DMS114 treated with DMSO at 0.1 percent for 48 hours (cell line): ENCODE results near the gene TMEM183A.
A peak's percentile ranks its signal among the peaks of the same experiment; 100 is the strongest.
"Not testable (repeated sequence)": the region's sequence is repeated elsewhere in the genome, so short reads cannot be mapped to it uniquely, and the experiment has no call there.

Experiments used
- DNase-seq: peaks from one replicate; lab custom pipeline; 2025; ENCODE audit not compliant: unreplicated experiment; lab: John Stamatoyannopoulos, UW

Gene TMEM183A, protein sequence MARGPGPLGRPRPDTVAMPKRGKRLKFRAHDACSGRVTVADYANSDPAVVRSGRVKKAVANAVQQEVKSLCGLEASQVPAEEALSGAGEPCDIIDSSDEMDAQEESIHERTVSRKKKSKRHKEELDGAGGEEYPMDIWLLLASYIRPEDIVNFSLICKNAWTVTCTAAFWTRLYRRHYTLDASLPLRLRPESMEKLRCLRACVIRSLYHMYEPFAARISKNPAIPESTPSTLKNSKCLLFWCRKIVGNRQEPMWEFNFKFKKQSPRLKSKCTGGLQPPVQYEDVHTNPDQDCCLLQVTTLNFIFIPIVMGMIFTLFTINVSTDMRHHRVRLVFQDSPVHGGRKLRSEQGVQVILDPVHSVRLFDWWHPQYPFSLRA

DNA sequence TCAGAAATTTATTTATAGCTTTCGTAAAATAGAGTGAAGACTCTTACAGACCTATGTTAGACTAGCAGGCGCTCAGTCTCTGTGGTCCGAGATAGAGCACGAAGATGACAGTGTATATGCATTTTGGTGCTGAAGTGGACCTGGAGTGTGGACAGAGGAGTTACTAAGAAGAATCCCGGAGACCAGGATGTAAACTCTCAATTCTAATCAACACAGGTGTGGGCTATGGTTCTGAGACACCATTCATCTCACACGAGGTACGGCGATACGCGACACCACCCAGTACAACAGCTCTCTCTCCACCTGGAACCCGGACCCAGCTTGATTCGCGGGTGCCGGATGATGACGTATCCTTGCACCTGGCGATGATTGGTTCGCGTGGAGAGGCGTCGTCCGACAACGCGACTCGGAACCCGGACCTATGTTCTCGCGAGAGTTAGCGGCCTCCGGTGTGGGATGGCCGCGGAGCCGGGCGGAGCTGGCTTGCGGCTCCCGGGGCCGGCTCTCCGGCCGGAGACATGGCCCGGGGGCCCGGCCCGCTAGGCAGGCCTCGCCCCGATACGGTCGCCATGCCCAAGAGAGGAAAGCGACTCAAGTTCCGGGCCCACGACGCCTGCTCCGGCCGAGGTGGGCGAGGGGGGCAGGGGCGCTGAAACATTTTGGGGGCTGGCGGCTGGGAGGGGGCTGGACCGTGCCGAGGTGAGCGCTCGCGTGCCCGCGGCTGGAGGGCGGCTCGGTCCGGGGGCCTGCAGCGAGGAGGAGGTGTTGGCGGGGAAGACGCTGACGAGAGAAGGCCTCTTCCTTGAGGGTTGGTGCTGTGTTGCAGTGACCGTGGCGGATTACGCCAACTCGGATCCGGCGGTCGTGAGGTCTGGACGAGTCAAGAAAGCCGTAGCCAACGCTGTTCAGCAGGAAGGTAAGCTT, at the start of gene TMEM183A:
TMEM183A (plus strand) TSS at position 427 of the 924 bp plus-strand sequence; CDS start at position 519, 92 bp downstream.
- DNase-seq: peak; percentile 92

DNA sequence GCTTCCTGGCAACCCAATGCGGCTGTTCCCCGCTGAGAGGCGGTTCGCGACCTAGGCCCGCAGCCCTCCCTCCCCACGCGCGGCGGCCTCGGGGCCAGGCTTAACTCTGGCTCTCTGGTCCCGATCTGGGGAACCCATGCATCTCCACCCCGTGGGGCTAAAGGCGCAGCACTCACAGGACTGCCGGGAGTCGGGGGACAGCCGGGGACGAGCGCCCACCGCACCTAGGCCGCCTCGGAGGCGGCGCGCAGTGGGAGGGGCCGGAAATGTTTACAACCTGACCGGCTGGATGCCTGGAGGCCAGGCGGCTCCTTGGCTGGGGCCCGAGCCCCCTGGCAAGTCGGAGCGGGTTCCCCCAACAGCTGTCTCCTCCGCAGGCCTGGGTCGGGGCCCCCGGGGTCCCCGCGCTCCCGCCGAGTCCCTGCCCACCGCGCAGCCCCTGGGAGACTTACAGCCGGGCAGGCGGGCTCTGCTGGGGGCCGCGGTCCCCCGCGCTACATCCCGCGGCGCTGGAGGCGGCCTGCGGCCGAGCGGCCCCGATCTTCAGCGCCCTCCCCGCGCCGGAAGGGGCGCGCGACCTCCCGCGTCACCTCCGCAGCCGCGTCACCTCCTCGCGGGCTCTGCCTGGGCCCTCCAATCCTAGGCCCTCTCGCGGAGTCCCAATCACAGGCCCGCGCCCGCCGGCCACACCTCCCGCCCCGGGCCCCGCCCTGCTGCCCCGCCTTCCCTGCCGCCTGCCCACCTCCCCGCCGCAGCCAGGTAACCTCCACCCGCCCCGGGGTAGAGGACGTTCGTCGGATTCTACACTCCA, 49.2 kb upstream of the TMEM183A start, which contains the start of gene ADIPOR1:
ADIPOR1 (minus strand) TSS at position 580 of the 811 bp plus-strand sequence. CDS start 7,242 bp downstream, outside the sequence.
- DNase-seq: peak; percentile 63

DNA sequence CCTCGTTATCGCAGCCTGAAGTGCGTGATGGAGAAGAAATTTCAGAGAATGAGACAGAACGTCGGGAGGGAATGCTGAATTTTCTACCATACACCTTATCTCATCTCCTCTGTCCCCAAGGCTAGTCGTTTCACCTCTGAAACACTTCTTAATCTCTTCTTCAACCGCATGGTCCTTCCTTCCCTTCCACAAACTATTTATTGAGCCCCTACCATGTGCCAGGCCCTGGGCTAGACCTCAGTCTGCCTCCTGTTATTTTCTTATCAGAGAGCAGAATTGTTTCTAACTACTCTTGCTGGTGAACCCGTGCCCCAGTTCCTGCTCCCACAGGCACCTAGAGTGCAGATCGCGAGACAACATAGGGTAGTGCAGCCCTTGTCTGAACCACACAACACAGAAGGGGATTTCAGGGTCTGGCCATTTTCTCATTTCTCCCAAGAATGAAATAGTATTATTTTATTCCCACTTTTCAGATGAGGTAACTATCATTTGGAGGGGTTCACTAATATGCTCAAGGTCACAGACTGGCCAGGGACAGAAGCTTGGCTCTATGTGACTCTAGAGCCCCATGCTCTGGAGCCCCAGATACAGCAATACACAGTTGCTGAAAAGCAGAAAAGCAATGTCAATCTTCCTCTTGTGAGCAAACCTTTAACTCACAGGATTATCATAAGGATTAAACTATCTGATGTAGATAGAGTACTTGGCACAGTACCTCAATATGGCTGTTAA, 48.5 kb upstream of the TMEM183A start:
- no peak for DNase-seq

DNA sequence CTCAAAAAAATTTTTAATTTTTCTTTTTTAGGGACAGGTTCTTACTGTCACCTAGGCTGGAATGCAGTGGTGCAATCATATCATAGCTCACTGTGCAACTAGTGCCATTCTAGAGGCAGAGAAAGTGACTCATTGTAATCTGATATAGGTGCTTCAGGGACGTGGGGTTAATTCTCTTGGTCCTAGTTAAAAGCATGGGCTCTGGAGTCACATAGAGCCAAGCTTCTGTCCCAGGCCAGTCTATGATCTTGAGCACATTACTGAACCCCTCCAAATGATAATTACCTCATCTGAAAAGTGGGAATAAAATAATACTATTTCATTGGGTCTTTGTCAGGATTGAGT, 47.9 kb upstream of the TMEM183A start:
- DNase-seq: no peak

DNA sequence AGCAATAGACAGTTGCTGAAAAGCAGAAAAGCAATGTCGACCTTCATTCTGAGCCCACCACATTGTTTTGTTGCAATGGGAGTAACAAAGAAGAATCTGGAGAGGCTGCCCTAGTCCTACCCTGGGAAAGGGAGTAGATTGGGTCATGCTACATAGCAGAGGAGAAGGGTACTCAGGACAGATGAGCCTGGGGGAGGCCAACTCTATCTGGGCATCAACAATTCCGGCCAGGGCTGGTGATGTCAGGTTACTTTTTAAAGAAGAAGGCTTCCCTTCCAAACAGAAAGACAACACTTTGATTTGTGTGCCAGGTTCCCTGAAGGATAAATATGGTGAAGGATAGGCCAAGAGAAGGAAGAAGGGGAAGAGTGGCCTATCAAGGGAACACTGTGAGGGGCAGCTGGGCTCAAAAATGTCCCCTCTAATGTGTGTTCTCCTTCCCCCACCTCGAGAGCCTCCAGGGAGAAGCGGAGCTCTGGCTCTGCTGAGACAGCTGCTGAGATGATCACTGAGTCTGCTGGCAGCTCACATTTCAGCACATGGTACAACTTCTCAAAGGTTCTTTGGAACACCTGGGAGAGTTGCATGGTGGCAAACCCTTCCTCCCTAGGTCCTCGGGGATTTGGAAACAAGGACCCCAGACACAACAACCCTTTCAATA, 45.8 kb upstream of the TMEM183A start:
- no peak for DNase-seq

DNA sequence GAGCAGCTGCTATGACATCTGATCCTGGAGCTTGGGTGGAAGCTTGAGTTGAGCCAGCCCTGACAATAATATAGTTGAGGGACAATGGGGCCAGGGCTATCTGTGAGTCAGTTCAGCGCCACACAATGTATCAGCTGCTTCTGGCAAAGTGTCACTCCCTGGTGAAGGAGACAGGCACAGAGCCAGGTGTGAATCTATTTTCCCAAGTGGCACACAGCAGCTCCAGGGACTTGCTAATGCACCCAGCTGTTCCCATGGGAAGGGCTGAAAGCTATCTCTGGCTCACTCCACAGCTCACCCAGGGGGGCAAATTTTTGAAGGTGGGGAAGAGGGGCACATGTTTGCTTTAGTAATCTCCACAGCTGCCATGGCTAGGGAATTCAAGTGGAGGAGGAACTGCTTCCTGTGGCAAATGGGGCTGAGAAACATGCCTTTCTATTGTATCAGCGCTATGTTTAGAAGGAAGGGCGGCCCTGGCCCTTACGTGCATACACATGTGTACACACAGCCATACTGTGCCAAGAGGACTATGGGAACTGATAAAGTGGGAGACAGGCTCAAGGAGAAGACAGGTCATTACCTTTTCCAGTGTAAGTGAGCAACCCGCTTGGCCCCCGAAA, 42.3 kb upstream of the TMEM183A start:
- no peak for DNase-seq

DNA sequence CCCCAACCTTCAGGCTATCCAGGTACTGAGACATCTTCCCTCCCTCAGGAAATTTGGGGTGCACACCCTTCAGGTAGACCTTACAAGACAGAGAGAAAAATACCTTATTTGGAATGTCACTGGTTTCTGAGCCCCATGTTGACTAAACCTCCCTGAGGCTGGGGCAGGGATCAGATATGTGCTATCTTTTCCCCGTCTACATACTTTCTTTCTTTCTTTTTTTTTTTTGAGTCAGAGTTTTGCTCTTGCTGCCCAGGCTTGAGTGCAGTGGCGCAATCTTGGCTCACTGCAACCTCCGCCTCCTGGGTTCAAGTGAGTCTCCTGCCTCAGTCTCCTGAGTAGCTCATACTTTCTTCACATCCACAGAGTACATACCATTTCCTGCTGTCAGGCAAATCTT, 41.8 kb upstream of the TMEM183A start:
- DNase-seq: no peak

DNA sequence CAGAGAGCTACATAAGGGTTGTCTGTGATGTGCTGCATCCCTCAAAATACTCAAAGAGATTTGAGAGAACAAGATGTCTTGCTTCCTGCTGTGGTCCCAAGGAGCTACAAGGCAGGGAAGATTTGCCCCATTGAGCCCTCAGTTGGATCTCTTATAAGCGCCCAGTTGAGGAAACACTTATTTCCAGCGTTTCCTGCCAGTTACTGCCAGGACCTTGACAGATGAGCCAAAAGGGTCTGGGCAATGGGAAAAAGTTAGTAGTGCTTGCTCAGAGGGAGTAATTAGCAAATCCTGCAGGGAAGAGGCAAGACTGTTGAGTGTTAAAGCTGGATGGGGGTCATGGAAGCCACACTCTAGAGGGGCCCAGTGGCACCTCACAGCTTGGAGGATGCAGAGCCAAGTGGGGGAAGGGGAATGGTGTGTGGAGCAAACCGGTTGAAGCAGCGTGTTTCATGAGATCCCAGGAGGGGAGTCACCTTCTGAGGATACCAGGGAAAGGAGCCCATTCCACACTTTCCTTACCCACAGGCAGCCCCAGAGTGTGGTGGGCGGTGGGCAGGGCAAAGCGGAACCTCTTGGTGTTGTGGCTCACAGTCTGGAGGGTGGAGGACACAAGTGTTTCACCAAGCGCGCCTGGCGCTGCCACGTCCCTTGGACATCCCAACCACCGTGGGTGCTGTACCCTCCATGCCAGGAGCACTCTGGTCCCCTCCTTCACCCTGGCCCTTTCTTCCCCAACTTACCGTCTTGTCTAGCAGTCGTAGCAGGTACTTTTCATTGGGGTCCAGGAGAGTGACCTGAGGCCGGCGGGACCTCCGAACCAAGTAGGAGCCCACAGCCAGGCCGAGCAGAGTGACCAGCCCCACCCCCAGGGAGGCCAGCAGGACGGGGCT, 40.9 kb upstream of the TMEM183A start:
- no peak for DNase-seq

DNA sequence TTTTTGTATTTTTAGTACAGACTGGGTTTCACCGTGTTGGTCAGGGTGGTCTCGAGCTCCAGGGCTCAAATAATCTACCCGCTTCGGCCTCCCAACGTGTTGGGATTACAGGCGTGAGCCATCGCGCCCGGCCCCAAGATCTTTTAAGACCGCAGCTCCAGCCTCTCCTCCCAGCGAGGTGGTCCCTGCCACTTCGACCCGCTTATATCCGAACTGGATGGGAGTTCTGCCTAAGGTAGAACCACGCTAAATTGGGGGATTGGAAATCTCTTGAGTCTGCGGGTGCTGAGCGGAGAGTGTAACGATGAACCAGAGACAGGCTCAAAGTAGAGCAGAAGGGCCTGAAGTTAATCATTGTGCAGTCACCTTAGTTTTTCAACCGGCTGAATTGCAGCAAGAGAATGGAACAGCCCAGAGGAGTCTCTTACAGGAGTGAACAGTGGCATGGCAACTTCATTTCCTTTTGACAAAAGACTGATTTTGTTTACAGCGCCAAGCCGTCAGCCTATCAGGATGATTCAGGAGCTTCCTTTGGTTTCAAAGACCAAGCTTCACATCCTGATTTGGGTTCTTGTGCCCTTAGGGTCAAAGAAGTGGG, 39.4 kb upstream of the TMEM183A start:
- no peak for DNase-seq

DNA sequence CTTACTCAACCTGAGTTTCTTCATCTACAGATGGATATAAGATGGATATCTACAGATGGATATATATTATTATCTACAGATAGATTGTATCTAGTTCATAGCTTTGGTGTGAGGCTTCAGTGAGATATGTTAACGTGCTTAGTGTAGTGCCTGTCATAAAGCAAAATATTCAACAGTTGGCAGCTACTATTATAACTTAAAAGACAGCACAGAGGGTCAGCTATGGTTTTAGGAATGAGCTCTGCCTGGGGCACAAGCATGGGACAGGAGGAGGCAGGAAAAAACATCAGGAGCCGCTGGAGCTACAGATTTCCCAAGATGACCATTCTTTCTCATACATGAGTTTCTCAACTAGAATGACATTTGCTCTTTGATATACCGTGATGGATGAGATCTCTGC, 38.8 kb upstream of the TMEM183A start:
- no peak for DNase-seq

DNA sequence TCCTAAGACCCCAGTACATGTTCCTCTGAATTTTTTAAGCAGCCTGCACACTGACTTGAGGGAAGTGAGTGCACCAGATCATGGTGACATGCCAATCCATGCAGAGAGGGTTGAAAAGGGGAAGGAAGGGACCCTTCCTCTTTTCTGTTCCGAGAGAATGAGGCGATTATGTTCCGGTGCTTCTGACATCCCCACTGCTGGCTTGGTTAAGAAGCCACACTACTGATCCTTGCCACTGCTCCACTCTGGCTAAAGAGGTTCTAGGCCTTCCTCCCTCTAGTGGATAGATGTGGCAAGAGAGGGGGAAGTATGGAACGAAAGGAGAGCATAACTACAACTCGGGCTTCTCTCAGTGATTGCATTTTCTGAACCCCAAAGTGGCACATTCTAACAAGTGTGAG, 38.3 kb upstream of the TMEM183A start:
- DNase-seq: peak; percentile 80

DNA sequence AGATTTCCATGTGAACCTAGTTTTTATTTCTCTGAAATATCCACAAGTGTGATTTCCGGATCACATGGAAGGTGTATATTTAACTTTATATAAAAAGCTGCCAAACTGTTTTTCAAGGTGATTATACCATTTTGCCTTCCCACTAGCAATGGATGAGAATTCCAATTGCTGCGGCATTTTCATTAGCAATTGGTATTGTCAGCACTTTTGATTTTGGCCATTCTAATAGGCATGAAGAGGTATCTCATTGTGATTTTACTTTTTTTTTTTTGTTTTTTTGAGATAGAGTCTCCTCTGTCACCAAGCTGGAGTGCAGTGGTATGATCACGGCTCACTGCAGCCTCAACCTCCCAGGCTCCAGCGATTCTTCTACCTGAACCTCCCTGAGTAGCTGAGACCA, 35.1 kb upstream of the TMEM183A start:
- no peak for DNase-seq

DNA sequence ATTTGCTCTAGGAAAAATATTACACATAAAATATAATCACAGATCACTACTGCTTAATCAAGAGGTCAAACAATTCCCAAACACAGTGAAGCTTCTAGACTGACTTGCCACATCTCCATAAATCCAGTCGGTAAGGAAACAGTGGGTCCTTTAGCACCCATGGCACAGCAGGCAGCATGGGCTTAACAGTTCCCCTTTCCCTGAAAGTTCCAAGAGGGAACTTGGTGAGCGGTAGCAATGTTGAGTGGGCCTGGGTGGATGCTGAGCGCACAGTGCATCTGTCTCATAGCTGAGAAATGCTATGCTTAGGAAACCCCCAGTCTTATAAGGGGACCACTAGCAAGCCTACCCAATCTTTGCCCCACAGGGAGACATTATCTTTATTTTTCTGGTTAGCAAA, 32.3 kb upstream of the TMEM183A start:
- no peak for DNase-seq

DNA sequence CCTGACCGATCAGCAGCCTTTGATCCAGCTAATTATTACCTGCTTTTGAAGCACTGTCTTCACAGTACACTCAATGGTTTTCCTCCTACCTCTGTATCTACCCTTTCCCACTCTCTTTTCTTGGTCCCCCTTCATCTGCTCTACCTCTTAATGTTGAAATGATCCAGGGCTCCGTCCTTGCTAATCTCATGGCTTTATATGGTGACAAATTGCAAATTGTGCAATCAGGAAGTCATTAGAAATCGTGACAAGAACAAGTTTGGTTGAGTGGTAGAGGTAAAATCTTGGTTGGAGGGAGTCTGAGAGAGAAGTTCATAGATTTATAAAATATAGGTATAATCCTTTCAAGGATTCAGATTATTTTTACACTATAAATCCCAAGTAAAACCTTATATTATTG, 30.5 kb upstream of the TMEM183A start:
- no peak for DNase-seq

DNA sequence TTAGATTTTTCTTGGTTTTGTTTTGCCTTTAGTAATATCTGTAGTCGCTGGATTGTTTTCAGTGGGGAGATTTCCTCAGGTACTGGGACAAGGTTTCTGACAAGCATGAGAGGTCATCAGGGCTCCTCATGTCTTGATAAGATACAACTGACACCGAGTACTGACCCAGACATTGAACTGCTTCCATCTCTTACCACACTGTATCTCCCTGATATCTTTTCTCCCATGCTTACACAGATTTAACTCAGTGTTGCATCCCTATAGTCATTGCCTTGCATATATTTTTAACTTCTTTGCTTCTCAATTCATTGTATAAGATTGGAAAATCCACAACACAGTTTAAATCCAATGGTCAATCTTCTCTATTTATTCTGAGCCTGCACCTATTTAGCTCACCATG, 27.7 kb upstream of the TMEM183A start:
- DNase-seq: no peak

DNA sequence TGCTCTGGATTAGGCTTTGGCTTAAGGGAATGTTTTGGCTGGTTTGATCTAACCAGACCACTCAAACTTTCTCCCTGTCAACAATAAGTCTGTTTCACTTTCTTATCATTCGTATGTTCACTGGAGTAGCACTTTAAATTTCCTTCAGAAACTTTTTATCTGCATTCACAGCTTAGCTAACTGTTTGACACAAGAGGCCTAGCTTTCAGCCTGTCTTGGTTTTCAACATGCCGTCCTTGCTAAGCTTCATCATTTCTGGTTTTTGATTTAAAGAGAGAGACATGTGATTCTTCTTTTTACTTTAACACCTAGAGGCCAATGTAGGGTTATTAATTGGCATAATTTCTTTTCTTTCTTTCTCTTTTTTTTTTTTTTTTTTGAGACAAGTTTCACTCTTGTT, 25.2 kb upstream of the TMEM183A start:
- no peak for DNase-seq

DNA sequence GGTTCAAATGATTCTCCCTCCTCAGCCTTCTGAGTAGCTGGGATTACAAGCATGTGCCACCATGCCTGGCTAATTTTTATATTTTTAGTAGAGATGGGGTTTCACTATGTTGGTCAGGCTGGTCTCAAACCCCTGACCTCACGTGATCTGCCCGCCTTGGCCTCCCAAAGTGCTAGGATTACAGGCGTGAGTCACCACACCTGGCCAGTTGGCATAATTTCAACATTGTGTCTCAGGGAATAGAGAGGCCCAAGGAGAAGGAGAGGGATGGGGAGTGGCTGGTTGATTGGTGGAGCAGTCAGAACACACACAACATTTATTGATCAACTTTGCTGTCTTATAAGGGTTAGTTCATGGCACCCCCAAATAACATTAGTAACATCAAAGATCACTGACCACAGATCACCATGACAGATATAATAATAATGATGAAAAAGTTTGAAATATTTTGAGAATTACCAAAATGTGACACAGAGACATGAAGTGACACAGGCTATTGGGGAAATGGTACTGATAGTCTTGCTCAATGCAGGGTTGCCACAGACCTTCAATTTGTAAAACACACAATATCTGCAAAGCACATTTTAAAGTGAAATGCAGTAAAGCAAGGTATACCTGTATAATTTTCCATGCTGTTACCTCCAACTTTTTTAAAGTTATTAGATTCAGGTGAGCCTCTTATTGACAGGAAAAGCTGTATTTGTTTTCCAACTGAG, 24.3 kb upstream of the TMEM183A start:
- no peak for DNase-seq

DNA sequence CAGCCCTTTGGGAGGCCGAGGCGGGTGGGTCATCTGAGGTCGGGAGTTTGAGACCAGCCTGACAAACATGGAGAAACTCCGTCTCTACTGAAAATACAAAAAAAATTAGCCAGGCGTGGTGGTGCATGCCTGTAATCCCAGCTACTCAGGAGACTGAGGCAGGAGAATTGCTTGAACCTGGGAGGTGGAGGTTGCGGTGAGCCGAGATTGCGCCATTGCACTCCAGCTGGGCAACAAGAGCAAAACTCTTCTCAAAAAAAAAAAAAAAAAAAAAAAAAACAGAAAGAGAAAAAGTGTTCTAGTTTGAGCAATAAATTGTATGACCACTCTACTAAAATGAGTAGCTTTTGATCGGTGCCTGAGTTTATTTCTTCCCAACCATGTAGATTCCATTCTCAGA, 21.1 kb upstream of the TMEM183A start:
- not testable (repeated sequence) for DNase-seq
